Measurements from ENCODE around the gene FOLH1.
"Not testable (repeated sequence)": the region's sequence is repeated elsewhere in the genome, so short reads cannot be mapped to it uniquely, and the experiment has no call there.

FOLH1 gene

DNA sequence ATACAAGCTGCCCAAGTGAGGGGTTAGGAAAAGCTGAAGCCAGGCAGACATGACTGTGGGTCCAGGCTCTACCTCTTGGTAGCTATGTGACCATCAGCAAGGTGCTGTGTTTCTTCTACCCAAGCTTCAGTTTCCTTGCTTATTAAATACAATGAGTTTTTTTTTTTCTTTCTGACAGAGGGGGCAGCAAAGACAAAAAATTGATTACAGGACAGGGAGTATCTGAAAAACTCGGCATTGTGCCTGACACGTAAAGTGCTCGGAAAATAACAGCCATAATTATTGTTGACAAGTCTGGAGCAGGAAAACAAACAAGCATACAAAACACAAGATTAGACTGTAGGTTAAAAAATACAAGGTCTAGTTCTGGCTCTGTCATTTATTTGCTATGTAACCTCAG lies 23.3 kb upstream of the FOLH1 start:
- H3K9me3 ChIP-seq (ENCODE audit: control extremely low read depth in 1 of 5, control insufficient read depth in 4 of 5, insufficient read depth in 2 of 5, low read depth in 1 of 5, low read length in 4 of 5); H3K36me3 ChIP-seq (ENCODE audit: control insufficient read depth in 4 of 4, insufficient read depth in 4 of 4, low read length in 3 of 4); POLR2A ChIA-PET; H3K27me3 ChIP-seq (replicated peaks in 2 of 5; ENCODE audit: control insufficient read depth in 4 of 5, insufficient read depth in 5 of 5, low read length in 4 of 5); CTCF ChIA-PET; H3K27ac ChIP-seq (ENCODE audit: insufficient read depth in 1 of 2, low read depth in 1 of 2, low read length in 2 of 2, poor library complexity in 1 of 2, severe bottlenecking in 2 of 2); DNase-seq; H3K4me1 ChIP-seq (ENCODE audit: control extremely low read depth in 1 of 4, control insufficient read depth in 4 of 4, insufficient read depth in 4 of 4, low read length in 3 of 4); H3K4me3 ChIP-seq (ENCODE audit: control insufficient read depth in 1 of 7, extremely low read depth in 1 of 7, insufficient read depth in 4 of 7, low read depth in 2 of 7, low read length in 6 of 7): not testable (repeated sequence)
- 95% methylated on average over 3 of the region's 3 CpGs for WGBS (ENCODE audit: insufficient coverage)

DNA sequence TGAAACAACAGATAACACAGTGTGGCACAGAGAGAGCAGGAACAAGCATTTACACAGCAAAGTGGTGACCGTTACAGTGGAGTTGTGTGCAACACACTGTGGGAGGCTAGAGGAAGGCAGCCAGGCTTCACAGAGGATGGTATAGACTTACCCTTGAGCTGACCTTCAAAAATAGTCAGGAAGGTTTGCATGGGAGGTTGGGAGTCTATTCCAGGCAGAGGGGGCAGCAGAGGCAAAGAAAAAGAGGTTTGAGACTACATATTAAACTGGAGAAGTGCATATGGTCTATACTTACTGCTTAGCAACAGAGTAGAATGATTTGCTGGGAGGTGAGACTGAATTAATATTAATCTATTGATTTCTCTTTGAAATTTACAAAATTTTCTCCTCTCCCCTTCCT lies 22.1 kb upstream of the FOLH1 start:
- H3K27me3 ChIP-seq (replicated peaks in 2 of 5; ENCODE audit: control insufficient read depth in 4 of 5, insufficient read depth in 5 of 5, low read length in 4 of 5) = not testable (repeated sequence)
- 75% methylated on average over 1 of the region's 1 CpG for WGBS (ENCODE audit: insufficient coverage)

DNA sequence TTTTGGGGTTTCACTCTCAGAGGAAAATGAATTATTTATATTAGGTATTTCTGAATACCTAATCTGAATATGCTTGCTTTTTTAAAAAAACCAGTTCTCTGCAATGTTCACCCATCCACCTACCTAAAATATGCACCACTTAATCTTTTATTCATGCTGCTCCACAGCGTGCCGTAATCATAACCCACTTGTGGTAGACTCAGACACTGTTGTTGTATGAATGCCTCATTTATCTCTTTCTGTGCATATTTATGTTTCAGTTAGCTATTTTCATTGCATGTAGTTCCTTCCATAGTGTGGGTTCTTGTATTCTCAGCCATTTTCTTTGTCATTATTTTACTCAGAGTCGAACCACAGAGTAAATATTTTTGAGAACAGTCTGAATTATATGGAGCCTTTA lies 21.6 kb upstream of the FOLH1 start:
- H3K36me3 ChIP-seq (ENCODE audit: control insufficient read depth in 4 of 4, insufficient read depth in 4 of 4, low read length in 3 of 4); H3K4me1 ChIP-seq (ENCODE audit: control extremely low read depth in 1 of 4, control insufficient read depth in 4 of 4, insufficient read depth in 4 of 4, low read length in 3 of 4); H3K4me3 ChIP-seq (ENCODE audit: control insufficient read depth in 1 of 7, extremely low read depth in 1 of 7, insufficient read depth in 4 of 7, low read depth in 2 of 7, low read length in 6 of 7); H3K27me3 ChIP-seq (replicated peaks in 2 of 5; ENCODE audit: control insufficient read depth in 4 of 5, insufficient read depth in 5 of 5, low read length in 4 of 5); POLR2A ChIA-PET; H3K27ac ChIP-seq (ENCODE audit: insufficient read depth in 1 of 2, low read depth in 1 of 2, low read length in 2 of 2, poor library complexity in 1 of 2, severe bottlenecking in 2 of 2); CTCF ChIA-PET; H3K9me3 ChIP-seq (ENCODE audit: control extremely low read depth in 1 of 5, control insufficient read depth in 4 of 5, insufficient read depth in 2 of 5, low read depth in 1 of 5, low read length in 4 of 5); DNase-seq: not testable (repeated sequence)
- no CpG with 5 or more reads among the region's 3 CpGs for WGBS (ENCODE audit: insufficient coverage)

More for the DNA sequence above, 22.1 kb upstream of the FOLH1 start:
- POLR2A ChIA-PET; H3K4me1 ChIP-seq (ENCODE audit: control extremely low read depth in 1 of 4, control insufficient read depth in 4 of 4, insufficient read depth in 4 of 4, low read length in 3 of 4); H3K27ac ChIP-seq (ENCODE audit: insufficient read depth in 1 of 2, low read depth in 1 of 2, low read length in 2 of 2, poor library complexity in 1 of 2, severe bottlenecking in 2 of 2); H3K4me3 ChIP-seq (ENCODE audit: control insufficient read depth in 1 of 7, extremely low read depth in 1 of 7, insufficient read depth in 4 of 7, low read depth in 2 of 7, low read length in 6 of 7); CTCF ChIA-PET; H3K9me3 ChIP-seq (ENCODE audit: control extremely low read depth in 1 of 5, control insufficient read depth in 4 of 5, insufficient read depth in 2 of 5, low read depth in 1 of 5, low read length in 4 of 5); H3K36me3 ChIP-seq (ENCODE audit: control insufficient read depth in 4 of 4, insufficient read depth in 4 of 4, low read length in 3 of 4): not testable (repeated sequence)
- peak in 1 of 3 donors; percentile 7 for DNase-seq

DNA sequence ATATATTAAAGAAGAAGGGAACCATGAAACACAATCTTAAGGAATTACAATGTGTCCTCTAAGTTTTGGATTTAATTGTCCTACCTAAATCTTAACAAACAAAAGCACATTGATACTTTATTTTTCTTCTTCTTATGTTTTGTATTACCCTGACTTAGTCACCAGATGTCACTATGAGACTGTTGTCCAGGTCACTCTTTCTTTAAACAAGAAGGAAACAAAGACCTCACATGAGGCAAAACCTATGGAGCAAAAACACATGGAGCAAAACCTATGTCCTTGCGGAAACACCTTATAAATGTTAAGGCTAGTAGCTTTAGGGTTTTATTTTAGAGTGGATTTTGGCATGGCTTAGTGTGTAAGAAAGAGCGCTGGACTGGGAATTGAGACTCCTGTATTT lies 20.7 kb upstream of the FOLH1 start:
- POLR2A ChIA-PET; H3K27me3 ChIP-seq (replicated peaks in 2 of 5; ENCODE audit: control insufficient read depth in 4 of 5, insufficient read depth in 5 of 5, low read length in 4 of 5); H3K4me1 ChIP-seq (ENCODE audit: control extremely low read depth in 1 of 4, control insufficient read depth in 4 of 4, insufficient read depth in 4 of 4, low read length in 3 of 4); H3K27ac ChIP-seq (ENCODE audit: insufficient read depth in 1 of 2, low read depth in 1 of 2, low read length in 2 of 2, poor library complexity in 1 of 2, severe bottlenecking in 2 of 2); DNase-seq; H3K4me3 ChIP-seq (ENCODE audit: control insufficient read depth in 1 of 7, extremely low read depth in 1 of 7, insufficient read depth in 4 of 7, low read depth in 2 of 7, low read length in 6 of 7); H3K36me3 ChIP-seq (ENCODE audit: control insufficient read depth in 4 of 4, insufficient read depth in 4 of 4, low read length in 3 of 4); H3K9me3 ChIP-seq (ENCODE audit: control extremely low read depth in 1 of 5, control insufficient read depth in 4 of 5, insufficient read depth in 2 of 5, low read depth in 1 of 5, low read length in 4 of 5); CTCF ChIA-PET: not testable (repeated sequence)
- WGBS (ENCODE audit: insufficient coverage) = 80% methylated on average over 1 of the region's 2 CpGs

DNA sequence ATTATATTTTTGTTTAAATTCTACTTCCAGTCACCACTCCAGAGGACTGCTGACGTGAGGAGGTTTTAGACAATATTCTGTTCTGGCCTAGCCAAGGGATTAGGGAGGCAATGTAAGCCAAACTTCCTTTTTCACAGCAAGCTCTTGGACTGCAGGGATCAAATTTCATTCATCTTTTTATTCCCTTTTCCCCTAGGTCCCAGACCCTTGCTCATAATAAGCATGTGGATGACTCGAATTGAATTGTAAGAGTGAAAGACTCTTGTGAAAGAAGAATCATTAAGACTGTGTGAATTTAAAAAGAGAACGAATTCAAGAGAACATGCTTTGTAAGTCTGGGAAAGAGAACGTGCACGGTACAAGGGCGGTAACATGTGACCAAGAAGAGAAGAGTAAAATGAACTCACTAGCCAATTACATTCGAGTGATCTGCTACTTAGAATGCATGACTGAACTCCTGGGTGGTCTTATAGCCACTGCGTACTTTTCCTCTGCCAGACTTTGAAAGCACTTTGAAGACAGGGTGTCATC lies 16.9 kb upstream of the FOLH1 start:
- CTCF ChIA-PET; H3K36me3 ChIP-seq (ENCODE audit: control insufficient read depth in 4 of 4, insufficient read depth in 4 of 4, low read length in 3 of 4); H3K9me3 ChIP-seq (ENCODE audit: control extremely low read depth in 1 of 5, control insufficient read depth in 4 of 5, insufficient read depth in 2 of 5, low read depth in 1 of 5, low read length in 4 of 5); H3K4me1 ChIP-seq (ENCODE audit: control extremely low read depth in 1 of 4, control insufficient read depth in 4 of 4, insufficient read depth in 4 of 4, low read length in 3 of 4); H3K4me3 ChIP-seq (ENCODE audit: control insufficient read depth in 1 of 7, extremely low read depth in 1 of 7, insufficient read depth in 4 of 7, low read depth in 2 of 7, low read length in 6 of 7); H3K27ac ChIP-seq (ENCODE audit: insufficient read depth in 1 of 2, low read depth in 1 of 2, low read length in 2 of 2, poor library complexity in 1 of 2, severe bottlenecking in 2 of 2); POLR2A ChIA-PET; H3K27me3 ChIP-seq (replicated peaks in 2 of 5; ENCODE audit: control insufficient read depth in 4 of 5, insufficient read depth in 5 of 5, low read length in 4 of 5); DNase-seq: not testable (repeated sequence)
- 85% methylated on average over 5 of the region's 8 CpGs for WGBS (ENCODE audit: insufficient coverage)

DNA sequence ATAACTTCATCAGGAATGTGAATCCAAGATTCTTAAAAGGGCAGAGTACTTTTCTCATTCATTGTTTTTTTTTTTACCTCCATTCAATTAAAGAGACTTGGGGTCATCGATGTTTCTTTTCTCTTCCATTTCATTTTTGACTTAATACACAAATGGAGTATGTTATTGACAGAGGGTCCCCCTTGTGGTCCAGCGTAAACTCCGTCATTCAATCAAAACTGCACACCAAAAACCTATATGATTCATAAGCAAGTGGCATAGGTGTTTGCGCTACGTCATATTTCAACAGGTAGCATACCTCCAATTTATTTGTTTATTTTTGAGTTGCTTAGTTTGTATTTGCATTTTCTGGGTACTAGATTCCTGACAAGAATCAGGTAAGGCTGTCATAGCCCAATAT lies 12.7 kb upstream of the FOLH1 start:
- Histone ChIP-seq H3K4me1 (ENCODE audit: control extremely low read depth in 1 of 4, control insufficient read depth in 4 of 4, insufficient read depth in 4 of 4, low read length in 3 of 4) (no peaks in the 10 kb centered on the region), H3K27me3 (replicated peaks in 2 of 5; ENCODE audit: control insufficient read depth in 4 of 5, insufficient read depth in 5 of 5, low read length in 4 of 5) (no peaks in the 10 kb centered on the region), H3K4me3 (ENCODE audit: control insufficient read depth in 1 of 7, extremely low read depth in 1 of 7, insufficient read depth in 4 of 7, low read depth in 2 of 7, low read length in 6 of 7) (no peak overlapping the region), H3K27ac (ENCODE audit: insufficient read depth in 1 of 2, low read depth in 1 of 2, low read length in 2 of 2, poor library complexity in 1 of 2, severe bottlenecking in 2 of 2) (no peak overlapping the region), H3K36me3 (ENCODE audit: control insufficient read depth in 4 of 4, insufficient read depth in 4 of 4, low read length in 3 of 4) (no peaks in the 10 kb centered on the region), H3K9me3 (ENCODE audit: control extremely low read depth in 1 of 5, control insufficient read depth in 4 of 5, insufficient read depth in 2 of 5, low read depth in 1 of 5, low read length in 4 of 5) (no peaks in the 10 kb centered on the region)
- peak in 2 of 3 donors; percentile 0 to 1 for DNase-seq
- CTCF ChIA-PET = no interaction called here
- no CpG with 5 or more reads among the region's 5 CpGs for whole genome bisulfite sequencing (ENCODE audit: insufficient coverage)
- POLR2A ChIA-PET = no interaction called here

DNA sequence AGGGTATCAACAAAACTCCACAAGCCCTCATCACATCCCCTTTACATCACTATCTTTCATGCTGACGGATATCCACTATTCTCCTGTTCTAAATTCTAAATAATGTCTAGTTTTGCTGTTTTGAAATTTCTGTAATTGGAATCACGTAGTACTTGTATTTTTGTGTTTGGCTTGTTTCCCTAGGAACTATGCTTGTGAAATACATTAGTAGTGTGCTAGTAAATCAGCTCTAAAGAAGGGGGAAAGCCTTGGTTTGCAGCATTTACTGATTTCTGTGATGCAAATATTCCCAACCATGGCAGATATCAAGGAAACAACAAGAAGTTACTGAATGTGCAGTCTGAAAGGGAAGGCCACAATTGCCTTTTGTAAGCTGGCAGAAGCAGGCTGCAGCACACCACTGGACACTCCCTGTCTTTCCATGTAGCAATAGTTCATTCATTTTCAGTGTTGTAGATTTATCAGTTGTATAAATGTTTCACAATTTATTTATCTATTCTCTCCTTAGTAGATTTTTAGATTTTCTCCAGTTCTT lies 4.7 kb upstream of the FOLH1 start:
- CTCF ChIA-PET = no interaction called here
- POLR2A ChIA-PET = no interaction called here

More for the DNA sequence above, 4.7 kb upstream of the FOLH1 start:
- DNase-seq = no peak
- H3K27ac ChIP-seq (ENCODE audit: insufficient read depth in 1 of 2, low read depth in 1 of 2, low read length in 2 of 2, poor library complexity in 1 of 2, severe bottlenecking in 2 of 2) = no peak overlapping the region
- WGBS (ENCODE audit: insufficient coverage) = 100% methylated on average over 1 of the region's 2 CpGs
- H3K4me1 ChIP-seq (ENCODE audit: control extremely low read depth in 1 of 4, control insufficient read depth in 4 of 4, insufficient read depth in 4 of 4, low read length in 3 of 4) = peaks cover 0 to 3% (median under 1%) of the 10 kb centered on the region in 4 experiments
- H3K9me3 ChIP-seq (ENCODE audit: control extremely low read depth in 1 of 5, control insufficient read depth in 4 of 5, insufficient read depth in 2 of 5, low read depth in 1 of 5, low read length in 4 of 5) = no peaks in the 10 kb centered on the region
- no peaks in the 10 kb centered on the region for H3K27me3 ChIP-seq (replicated peaks in 2 of 5; ENCODE audit: control insufficient read depth in 4 of 5, insufficient read depth in 5 of 5, low read length in 4 of 5)
- no peak overlapping the region for H3K4me3 ChIP-seq (ENCODE audit: control insufficient read depth in 1 of 7, extremely low read depth in 1 of 7, insufficient read depth in 4 of 7, low read depth in 2 of 7, low read length in 6 of 7)
- no peaks in the 10 kb centered on the region for H3K36me3 ChIP-seq (ENCODE audit: control insufficient read depth in 4 of 4, insufficient read depth in 4 of 4, low read length in 3 of 4)

Data from common myeloid progenitor, CD34-positive (primary cell).